Transverse colon (tissue), 4 donors: ENCODE measurements around the gene USP14. TPM values are rescaled to one million over a fixed set of nuclear protein-coding genes. Genes with fewer than 3 reads are reported as not detected.

ENCODE experiments used
- DNase-seq: peaks from one replicate; pipeline ENCODE4 v3.0.0-alpha.2; 2019
- H3K27ac ChIP-seq, 4 donors: fragments of 200-600 bp; sonication (generic); 2 replicates each; pipeline ENCODE4 v1.5.1; 2016 to 2018; ENCODE audit warnings: inconsistent platforms in 4 of 4
- H3K27me3 ChIP-seq: fragments of 200-600 bp; sonication (generic); 2 replicates; pipeline ENCODE4 v1.5.1; 2017; ENCODE audit warnings: inconsistent platforms
- H3K36me3 ChIP-seq, 4 donors: fragments of 200-600 bp; sonication (generic); 2 replicates each; pipeline ENCODE4 v1.5.1; 2017 to 2019; ENCODE audit warnings: inconsistent platforms in 4 of 4
- H3K4me1 ChIP-seq, 4 donors: fragments of 200-600 bp; sonication (generic); 2 replicates each; pipeline ENCODE4 v1.5.1; 2017 to 2020; ENCODE audit warnings: inconsistent platforms in 4 of 4
- H3K4me3 ChIP-seq, 4 donors: fragments of 200-600 bp; sonication (generic); 1 replicate in 1 of 4; 2 replicates in 3 of 4; pipeline versions ENCODE4 v1.5.1 to v1.6.1; 2017 to 2019; ENCODE audit warnings: inconsistent platforms in 4 of 4
- H3K9me3 ChIP-seq, 2 donors: fragments of 200-600 bp; sonication (generic); 2 replicates each; pipeline ENCODE4 v1.5.1; 2017 to 2019; ENCODE audit warnings: inconsistent platforms in 2 of 2
- EP300 ChIP-seq: sonication (generic); formaldehyde crosslinking; IDR thresholded peaks from one replicate; pipeline ENCODE4 v1.6.1; 2017; ENCODE audit warnings: antibody characterized with exemption, low read depth
- POLR2A ChIP-seq: fragments of 450-650 bp; IDR thresholded peaks from one replicate; pipeline ENCODE4 v1.6.1; 2016; ENCODE audit warnings: antibody characterized with exemption, mild to moderate bottlenecking, moderate library complexity
- POLR2AphosphoS5 ChIP-seq, 3 donors: sonication (generic); formaldehyde crosslinking; IDR thresholded peaks; one replicate each; pipeline ENCODE4 v1.6.1; 2016; ENCODE audit warnings: antibody characterized with exemption in 3 of 3
- WGBS, 2 donors: methylation state at CpG; one replicate each; pipeline ENCODE4 v1.1.5; 2018; ENCODE audit warnings: low coverage in 1 of 2; 5-methylcytosine and 5-hydroxymethylcytosine counted together
- in situ Hi-C, 4 donors: fragments of 200-750 bp; cut with MboI; loops; one replicate each; pipeline versions ENCODE4 v1.15.0 to v1.15.1; 2017; ENCODE audit warnings: low sequenced_read_pairs in 3 of 4, low pct_ligation_motif_present in 1 of 4, low pct_unique_long_range_greater_than_20kb in 1 of 4
- intact Hi-C: fragments of 100-400 bp; cut with DNase I; formaldehyde crosslinking; loops from one replicate; pipeline ENCODE4 v1.15.1; 2023; ENCODE audit warnings: low total_unique reads
- total RNA-seq, 4 donors: library from RNA; depleted of rRNA; stranded (reverse); fragments of >200 nt; gene quantifications; one replicate each; pipeline ENCODE4 v1.1.0, GENCODE V29; 2016
- TF ChIP-seq, protein P1 (sequence below), 5 experiments: fragments of 200-600 bp in 3 of 5; fragments of 450-650 bp in 2 of 5; sonication (generic) in 3 of 5; IDR thresholded peaks; 1 replicate in 2 of 5; 2 replicates in 3 of 5; pipeline ENCODE4 v1.5.1; 2016 to 2017; ENCODE audit warnings: antibody characterized with exemption in 5 of 5, inconsistent platforms in 3 of 5, mild to moderate bottlenecking in 2 of 5, moderate library complexity in 1 of 5

USP14 gene
- total RNA-seq, 4 donors from 2014 or later: 14.6 to 52.7 (median 21.3) TPM

DNA sequence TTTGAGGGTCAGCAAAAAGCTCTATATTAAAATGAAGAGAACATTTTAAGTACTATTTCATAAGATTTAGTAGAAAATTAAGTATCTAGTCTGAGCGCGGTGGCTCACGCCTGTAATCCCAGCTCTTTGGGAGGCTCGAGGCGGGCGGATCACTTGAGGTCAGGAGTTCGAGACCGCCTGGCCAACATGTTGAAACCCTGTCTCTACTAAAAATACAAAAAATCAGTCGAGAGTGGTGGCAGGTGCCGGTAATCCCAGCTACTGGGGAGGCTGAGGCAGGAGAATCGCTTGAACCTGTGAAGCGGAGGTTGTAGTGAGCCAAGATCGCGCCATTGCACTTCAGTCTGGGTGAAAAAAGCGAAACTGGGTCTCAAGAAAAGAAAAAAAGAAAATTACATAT is 1.6 kb downstream of the USP14 start:
- intact Hi-C loops: no loop called here

DNA sequence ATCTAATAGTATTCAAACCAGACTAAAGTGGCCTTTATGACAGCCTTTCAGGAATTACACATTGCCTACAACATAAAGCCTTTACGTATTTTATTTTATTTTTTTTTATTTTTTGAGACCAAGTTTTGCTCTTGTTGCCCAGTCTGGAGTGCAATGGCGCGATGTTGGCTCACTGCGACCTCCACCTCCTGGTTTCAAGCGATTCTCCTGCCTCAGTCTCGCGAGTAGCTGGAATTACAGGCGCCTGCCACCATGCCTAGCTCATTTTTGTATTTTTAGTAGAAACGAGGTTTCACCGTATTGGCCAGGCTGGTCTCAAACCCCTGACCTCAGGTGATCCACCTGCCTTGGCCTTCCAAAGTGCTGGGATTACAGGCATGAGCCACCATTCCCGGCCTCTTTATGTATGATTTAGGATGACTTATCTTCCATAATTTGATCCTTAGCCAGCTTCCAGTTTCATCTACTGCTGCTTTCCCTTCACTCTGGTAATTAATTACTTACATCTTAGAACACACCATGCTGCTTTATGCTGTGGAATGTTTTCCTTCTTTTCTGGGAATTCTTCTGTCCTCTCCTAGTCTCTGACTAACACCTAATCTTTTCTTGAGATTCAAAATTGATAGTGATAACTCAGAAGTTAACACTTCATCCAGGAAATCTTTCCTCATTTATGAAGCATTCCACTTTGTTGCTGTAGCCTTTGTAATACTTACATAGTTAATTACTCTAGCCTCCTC is 2.6 kb downstream of the USP14 start:
- H3K27me3 ChIP-seq: no peaks in the 10 kb centered on the region

More for the DNA sequence above, 1.6 kb downstream of the USP14 start:
- DNase-seq: no peak
- H3K9me3 ChIP-seq: no peaks in the 10 kb centered on the region
- peak overlapping the region in 1 of 4 donors; percentile 83 for H3K4me3 ChIP-seq
- WGBS, 2 donors: 92 to 95% methylated on average over 13 to 15 of the region's 15 CpGs
- peak overlapping the region in 1 of 4 donors; percentile 89 for H3K27ac ChIP-seq
- no peak for TF ChIP-seq EP300
- no peak for TF ChIP-seq POLR2AphosphoS5 (IDR thresholded peaks at IDR 0.05)
- TF ChIP-seq POLR2A: no peak
- peaks cover 5 to 23% (median 15%) of the 10 kb centered on the region in 4 donors for H3K4me1 ChIP-seq
- no peaks in the 10 kb centered on the region for H3K27me3 ChIP-seq
- in situ Hi-C loops: no loop called here
- peaks cover 0 to 17% (median 5%) of the 10 kb centered on the region in 4 donors for H3K36me3 ChIP-seq

DNA sequence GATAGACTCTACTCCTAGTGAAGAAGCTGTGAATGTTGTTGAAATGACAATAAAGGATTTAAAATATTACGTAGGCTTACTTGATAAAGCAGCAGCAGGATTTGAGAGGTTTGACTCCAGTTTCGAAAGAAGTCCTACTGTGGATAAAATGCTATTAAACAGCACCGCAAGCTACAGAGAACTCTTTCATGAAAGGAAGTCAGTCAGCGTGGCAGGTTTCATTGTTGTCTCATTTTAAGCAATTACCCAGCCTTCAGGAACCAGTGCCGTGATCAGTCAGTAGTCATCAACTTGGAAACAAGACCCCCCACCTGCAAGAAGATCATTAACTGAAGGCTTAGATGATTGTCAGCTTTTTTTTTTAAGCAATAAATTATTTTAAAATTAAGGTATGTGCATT is 14.0 kb downstream of the USP14 start:
- WGBS, 2 donors: 88 to 93% methylated on average over 5 of the region's 5 CpGs
- peaks cover 0 to 26% (median 6%) of the 10 kb centered on the region in 4 donors for H3K36me3 ChIP-seq
- H3K4me3 ChIP-seq: no peak overlapping the region
- no peaks in the 10 kb centered on the region for H3K27me3 ChIP-seq
- no peak for TF ChIP-seq POLR2A
- in situ Hi-C loops (no loop called here), intact Hi-C loops (no loop called here)
- H3K4me1 ChIP-seq: no peaks in the 10 kb centered on the region
- H3K27ac ChIP-seq: no peak overlapping the region
- H3K9me3 ChIP-seq: no peaks in the 10 kb centered on the region
- DNase-seq: no peak

More for the DNA sequence above, 2.6 kb downstream of the USP14 start:
- TF ChIP-seq, protein P1, sequence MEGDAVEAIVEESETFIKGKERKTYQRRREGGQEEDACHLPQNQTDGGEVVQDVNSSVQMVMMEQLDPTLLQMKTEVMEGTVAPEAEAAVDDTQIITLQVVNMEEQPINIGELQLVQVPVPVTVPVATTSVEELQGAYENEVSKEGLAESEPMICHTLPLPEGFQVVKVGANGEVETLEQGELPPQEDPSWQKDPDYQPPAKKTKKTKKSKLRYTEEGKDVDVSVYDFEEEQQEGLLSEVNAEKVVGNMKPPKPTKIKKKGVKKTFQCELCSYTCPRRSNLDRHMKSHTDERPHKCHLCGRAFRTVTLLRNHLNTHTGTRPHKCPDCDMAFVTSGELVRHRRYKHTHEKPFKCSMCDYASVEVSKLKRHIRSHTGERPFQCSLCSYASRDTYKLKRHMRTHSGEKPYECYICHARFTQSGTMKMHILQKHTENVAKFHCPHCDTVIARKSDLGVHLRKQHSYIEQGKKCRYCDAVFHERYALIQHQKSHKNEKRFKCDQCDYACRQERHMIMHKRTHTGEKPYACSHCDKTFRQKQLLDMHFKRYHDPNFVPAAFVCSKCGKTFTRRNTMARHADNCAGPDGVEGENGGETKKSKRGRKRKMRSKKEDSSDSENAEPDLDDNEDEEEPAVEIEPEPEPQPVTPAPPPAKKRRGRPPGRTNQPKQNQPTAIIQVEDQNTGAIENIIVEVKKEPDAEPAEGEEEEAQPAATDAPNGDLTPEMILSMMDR (IDR thresholded peaks at IDR 0.05): no peak
- no peak for TF ChIP-seq EP300
- TF ChIP-seq POLR2A: no peak
- no peak for TF ChIP-seq POLR2AphosphoS5 (IDR thresholded peaks at IDR 0.05)
- Histone ChIP-seq H3K27ac (no peak overlapping the region), H3K4me1 (peaks cover 5 to 23% (median 15%) of the 10 kb centered on the region in 4 donors), H3K9me3 (no peaks in the 10 kb centered on the region), H3K4me3 (no peak overlapping the region), H3K36me3 (peaks cover 0 to 26% (median 6%) of the 10 kb centered on the region in 4 donors)
- intact Hi-C loops: no loop called here
- in situ Hi-C loops: no loop called here
- WGBS, 2 donors: 93% methylated on average over 11 of the region's 11 CpGs
- no peak for DNase-seq

DNA sequence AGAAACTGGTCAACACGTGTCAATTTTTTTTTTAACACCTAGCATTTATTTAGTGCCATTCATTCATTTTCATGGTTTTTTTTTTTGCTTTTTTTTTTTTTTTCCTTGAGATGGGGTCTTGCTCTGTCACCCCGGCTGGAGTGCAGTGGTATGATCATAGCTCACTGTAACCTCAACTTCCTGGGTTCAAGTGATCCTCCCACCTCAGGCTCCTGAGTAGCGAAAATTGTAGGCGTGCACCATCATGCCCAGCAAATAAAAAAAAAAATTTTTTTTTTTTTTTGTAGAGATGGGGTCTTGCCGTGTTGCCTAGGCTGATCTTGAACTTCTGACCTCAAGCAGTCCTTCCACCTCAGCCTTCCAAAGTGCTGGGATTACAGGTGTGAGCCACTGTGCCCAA is 21.1 kb downstream of the USP14 start:
- intact Hi-C loops: no loop called here
- 91 to 93% methylated on average over 5 of the region's 5 CpGs for WGBS, 2 donors
- peaks cover 0 to 25% (median 3%) of the 10 kb centered on the region in 4 donors for H3K36me3 ChIP-seq

DNA sequence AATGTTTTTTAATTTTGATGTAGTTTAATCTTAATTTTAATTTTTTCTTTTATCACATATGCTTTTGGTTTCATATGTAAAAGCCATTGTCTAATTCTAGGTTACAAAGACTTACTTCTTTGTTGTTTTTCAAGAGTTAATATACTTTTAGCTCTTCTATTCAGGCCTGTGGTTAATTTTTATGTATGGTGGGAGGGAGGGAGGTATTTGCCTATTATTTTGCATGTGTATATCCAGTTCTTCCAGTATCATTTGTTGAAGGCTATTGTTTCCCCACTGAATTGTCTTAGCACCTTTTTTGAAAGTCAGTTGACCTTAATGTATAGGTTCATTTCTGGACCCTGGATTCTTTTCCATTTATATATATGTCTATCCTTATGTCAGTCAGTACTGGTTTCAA is 23.4 kb downstream of the USP14 start:
- H3K4me3 ChIP-seq: no peak overlapping the region
- no peak for DNase-seq
- TF ChIP-seq POLR2A (no peak), POLR2AphosphoS5 (IDR thresholded peaks at IDR 0.05) (no peak), EP300 (no peak)
- TF ChIP-seq, protein P1 (IDR thresholded peaks at IDR 0.05): no peak
- peaks cover 0 to 11% (median 0%) of the 10 kb centered on the region in 4 donors for H3K4me1 ChIP-seq
- H3K27ac ChIP-seq: no peak overlapping the region
- H3K36me3 ChIP-seq: peaks cover 0 to 25% (median 3%) of the 10 kb centered on the region in 4 donors
- no peaks in the 10 kb centered on the region for H3K27me3 ChIP-seq
- in situ Hi-C loops (no loop called here), intact Hi-C loops (no loop called here)
- no peaks in the 10 kb centered on the region for H3K9me3 ChIP-seq

More for the DNA sequence above, 21.1 kb downstream of the USP14 start:
- H3K4me3 ChIP-seq: no peak overlapping the region
- no peaks in the 10 kb centered on the region for H3K27me3 ChIP-seq
- H3K4me1 ChIP-seq: peaks cover 0 to 11% (median 0%) of the 10 kb centered on the region in 4 donors
- H3K9me3 ChIP-seq: no peaks in the 10 kb centered on the region
- in situ Hi-C loops: no loop called here
- no peak overlapping the region for H3K27ac ChIP-seq
- TF ChIP-seq, protein P1 (IDR thresholded peaks at IDR 0.05): no peak
- no peak for TF ChIP-seq EP300
- TF ChIP-seq POLR2AphosphoS5 (IDR thresholded peaks at IDR 0.05): no peak
- no peak for TF ChIP-seq POLR2A
- DNase-seq: no peak
